Measurements from ENCODE around the gene ZNF141.
"Not testable (repeated sequence)": the region's sequence is repeated elsewhere in the genome, so short reads cannot be mapped to it uniquely, and the experiment has no call there.

The ZNF141 gene

GRCh38 chr4:385934-386707 lies 48.5 kb downstream of the ZNF141 start:
- no peak for DNase-seq

- no peak for DNase-seq
These were observed 49.1 kb downstream of the ZNF141 start for GRCh38 chr4:386708-387105.

GRCh38 chr4:404006-404405 lies 66.4 kb downstream of the ZNF141 start:
- DNase-seq, result no peak

GRCh38 chr4:408321-408720 lies 70.7 kb downstream of the ZNF141 start:
- not testable (repeated sequence) for DNase-seq

GRCh38 chr4:422587-422986 lies 85.0 kb downstream of the ZNF141 start:
- no peak for DNase-seq
